ENCODE results near the gene METTL27. TPM values are rescaled to one million over a fixed set of nuclear protein-coding genes. Genes with fewer than 3 reads are reported as not detected.
"Not testable (repeated sequence)": the region's sequence is repeated elsewhere in the genome, so short reads cannot be mapped to it uniquely, and the experiment has no call there.

Gene METTL27
- total RNA-seq, 1 donor from 2014 or later: not detected

- TF ChIP-seq CTCF (IDR thresholded peaks at IDR 0.05): no peak
- Histone ChIP-seq H3K27ac (no peak overlapping the region), H3K9me3 (no peaks in the 10 kb centered on the region), H3K4me3 (no peak overlapping the region), H3K36me3 (no peaks in the 10 kb centered on the region), H3K4me1 (no peaks in the 10 kb centered on the region), H3K27me3 (no peaks in the 10 kb centered on the region)
- intact Hi-C loops (cut with DNase I): no loop called here
- DNase-seq (ENCODE audit: extremely low spot score in 2 of 2): no peak
Observed at GRCh38 chr7:73799282-73800141, 42.8 kb downstream of the METTL27 start.

GRCh38 chr7:73797176-73797575 is 45.1 kb downstream of the METTL27 start:
- H3K4me1 ChIP-seq: not testable (repeated sequence)

GRCh38 chr7:73796656-73797055 is 45.7 kb downstream of the METTL27 start:
- H3K4me1 ChIP-seq; H3K36me3 ChIP-seq; intact Hi-C loops (cut with DNase I); H3K27me3 ChIP-seq; DNase-seq (ENCODE audit: extremely low spot score in 2 of 2); H3K27ac ChIP-seq; H3K4me3 ChIP-seq; H3K9me3 ChIP-seq: not testable (repeated sequence)

More at GRCh38 chr7:73797176-73797575, 45.1 kb downstream of the METTL27 start:
- H3K27ac ChIP-seq; intact Hi-C loops (cut with DNase I); H3K9me3 ChIP-seq; DNase-seq (ENCODE audit: extremely low spot score in 2 of 2); H3K27me3 ChIP-seq; H3K4me3 ChIP-seq; H3K36me3 ChIP-seq: not testable (repeated sequence)

GRCh38 chr7:73795188-73795587 is 47.1 kb downstream of the METTL27 start:
- not testable (repeated sequence) for H3K27me3 ChIP-seq

DNA sequence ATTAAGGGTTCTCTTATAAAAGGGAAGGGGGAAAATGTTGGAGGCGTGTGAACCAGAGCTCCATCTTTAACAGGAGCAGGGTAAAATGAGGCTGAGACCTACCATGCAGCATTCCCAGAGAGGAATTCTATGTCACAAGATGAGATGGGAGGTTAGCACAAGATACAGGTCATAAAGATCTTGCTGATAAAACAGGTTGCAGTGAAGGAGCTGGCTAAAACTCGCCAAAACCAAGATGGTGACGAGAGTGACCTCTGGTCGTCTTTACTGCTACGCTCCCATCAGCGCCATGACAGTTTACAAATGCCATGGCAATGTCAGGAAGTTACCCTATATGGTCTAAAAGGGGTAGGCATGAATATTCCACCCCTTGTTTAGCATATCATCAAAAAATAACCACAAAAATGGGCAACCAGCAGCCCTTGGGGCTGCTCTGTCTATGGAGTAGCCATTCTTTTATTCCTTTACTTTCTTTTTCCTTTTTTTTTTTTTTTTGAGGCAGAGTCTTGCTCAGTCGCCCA is 51.1 kb downstream of the METTL27 start:
- H3K36me3 ChIP-seq; DNase-seq (ENCODE audit: extremely low spot score in 2 of 2); H3K27ac ChIP-seq: not testable (repeated sequence)

More at GRCh38 chr7:73795188-73795587, 47.1 kb downstream of the METTL27 start:
- H3K4me3 ChIP-seq; H3K9me3 ChIP-seq; DNase-seq (ENCODE audit: extremely low spot score in 2 of 2); H3K36me3 ChIP-seq; H3K27ac ChIP-seq; intact Hi-C loops (cut with DNase I); H3K4me1 ChIP-seq: not testable (repeated sequence)

GRCh38 chr7:73789051-73789450 is 53.3 kb downstream of the METTL27 start:
- DNase-seq (ENCODE audit: extremely low spot score in 2 of 2): no peak
- Histone ChIP-seq H3K27me3 (no peaks in the 10 kb centered on the region), H3K36me3 (no peaks in the 10 kb centered on the region), H3K9me3 (no peaks in the 10 kb centered on the region), H3K4me1 (no peaks in the 10 kb centered on the region), H3K4me3 (no peak overlapping the region), H3K27ac (no peak overlapping the region)
- TF ChIP-seq CTCF (IDR thresholded peaks at IDR 0.05) (no peak), POLR2A (IDR thresholded peaks at IDR 0.05) (no peak), POLR2AphosphoS5 (IDR thresholded peaks at IDR 0.05; ENCODE audit: insufficient read depth in 1 of 2, low read depth in 1 of 2) (no peak)
- intact Hi-C loops (cut with DNase I): no loop called here

More for the DNA sequence above, 51.1 kb downstream of the METTL27 start:
- H3K9me3 ChIP-seq; H3K4me3 ChIP-seq; H3K4me1 ChIP-seq; intact Hi-C loops (cut with DNase I); H3K27me3 ChIP-seq: not testable (repeated sequence)

- H3K27ac ChIP-seq; intact Hi-C loops (cut with DNase I); DNase-seq (ENCODE audit: extremely low spot score in 2 of 2); H3K4me3 ChIP-seq; H3K4me1 ChIP-seq; H3K9me3 ChIP-seq; H3K27me3 ChIP-seq; H3K36me3 ChIP-seq: not testable (repeated sequence)
Observed at GRCh38 chr7:73787786-73788048, 54.6 kb downstream of the METTL27 start.

- DNase-seq (ENCODE audit: extremely low spot score in 2 of 2): no peak
- intact Hi-C loops (cut with DNase I): no loop called here
- TF ChIP-seq POLR2AphosphoS5 (IDR thresholded peaks at IDR 0.05; ENCODE audit: insufficient read depth in 1 of 2, low read depth in 1 of 2) (no peak), CTCF (IDR thresholded peaks at IDR 0.05) (no peak), POLR2A (IDR thresholded peaks at IDR 0.05) (no peak)
- no peaks in the 10 kb centered on the region for H3K4me1 ChIP-seq
- no peaks in the 10 kb centered on the region for H3K9me3 ChIP-seq
- no peaks in the 10 kb centered on the region for H3K27me3 ChIP-seq
- H3K4me3 ChIP-seq: no peak overlapping the region
- H3K27ac ChIP-seq: no peak overlapping the region
- H3K36me3 ChIP-seq: no peaks in the 10 kb centered on the region
Observed at GRCh38 chr7:73786588-73786987, 55.7 kb downstream of the METTL27 start.
